ENCODE results near the gene TGFBR2. TPM values are rescaled to one million over a fixed set of nuclear protein-coding genes. Genes with fewer than 3 reads are reported as not detected.

Gene TGFBR2
- total RNA-seq, 4 donors from 2014 or later = 95.3 to 255 (median 211) TPM

DNA sequence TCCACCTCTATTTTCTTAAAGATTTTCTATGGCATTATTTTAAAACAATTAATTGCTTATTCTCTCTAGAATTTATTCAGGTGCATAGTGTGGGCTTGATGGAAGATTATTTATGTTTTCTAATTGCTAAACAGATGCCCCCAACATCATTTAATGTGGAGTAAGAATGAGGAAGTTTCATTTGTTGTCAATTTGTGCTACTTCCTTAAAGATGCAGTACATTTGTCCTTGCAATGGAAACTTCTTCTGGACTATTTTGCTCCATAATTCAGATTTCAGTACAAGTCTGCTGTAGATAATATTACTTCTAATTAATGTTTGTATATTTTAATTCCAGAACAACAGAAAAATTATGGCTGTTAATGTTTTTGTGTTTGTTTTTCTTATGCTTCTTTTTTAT, 104.8 kb downstream of the TGFBR2 start:
- no peak overlapping the region for H3K4me3 ChIP-seq
- H3K27me3 ChIP-seq = no peaks in the 10 kb centered on the region
- intact Hi-C loops (cut with DNase I; ENCODE audit: low total_unique reads) = no loop called here
- no peaks in the 10 kb centered on the region for H3K9me3 ChIP-seq
- no peaks in the 10 kb centered on the region for H3K36me3 ChIP-seq
- no peaks in the 10 kb centered on the region for H3K4me1 ChIP-seq
- no peak for DNase-seq
- H3K27ac ChIP-seq = no peak overlapping the region
- TF ChIP-seq, protein P1, sequence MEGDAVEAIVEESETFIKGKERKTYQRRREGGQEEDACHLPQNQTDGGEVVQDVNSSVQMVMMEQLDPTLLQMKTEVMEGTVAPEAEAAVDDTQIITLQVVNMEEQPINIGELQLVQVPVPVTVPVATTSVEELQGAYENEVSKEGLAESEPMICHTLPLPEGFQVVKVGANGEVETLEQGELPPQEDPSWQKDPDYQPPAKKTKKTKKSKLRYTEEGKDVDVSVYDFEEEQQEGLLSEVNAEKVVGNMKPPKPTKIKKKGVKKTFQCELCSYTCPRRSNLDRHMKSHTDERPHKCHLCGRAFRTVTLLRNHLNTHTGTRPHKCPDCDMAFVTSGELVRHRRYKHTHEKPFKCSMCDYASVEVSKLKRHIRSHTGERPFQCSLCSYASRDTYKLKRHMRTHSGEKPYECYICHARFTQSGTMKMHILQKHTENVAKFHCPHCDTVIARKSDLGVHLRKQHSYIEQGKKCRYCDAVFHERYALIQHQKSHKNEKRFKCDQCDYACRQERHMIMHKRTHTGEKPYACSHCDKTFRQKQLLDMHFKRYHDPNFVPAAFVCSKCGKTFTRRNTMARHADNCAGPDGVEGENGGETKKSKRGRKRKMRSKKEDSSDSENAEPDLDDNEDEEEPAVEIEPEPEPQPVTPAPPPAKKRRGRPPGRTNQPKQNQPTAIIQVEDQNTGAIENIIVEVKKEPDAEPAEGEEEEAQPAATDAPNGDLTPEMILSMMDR (IDR thresholded peaks at IDR 0.05) = no peak
- no peak for TF ChIP-seq POLR2A (IDR thresholded peaks at IDR 0.05)

DNA sequence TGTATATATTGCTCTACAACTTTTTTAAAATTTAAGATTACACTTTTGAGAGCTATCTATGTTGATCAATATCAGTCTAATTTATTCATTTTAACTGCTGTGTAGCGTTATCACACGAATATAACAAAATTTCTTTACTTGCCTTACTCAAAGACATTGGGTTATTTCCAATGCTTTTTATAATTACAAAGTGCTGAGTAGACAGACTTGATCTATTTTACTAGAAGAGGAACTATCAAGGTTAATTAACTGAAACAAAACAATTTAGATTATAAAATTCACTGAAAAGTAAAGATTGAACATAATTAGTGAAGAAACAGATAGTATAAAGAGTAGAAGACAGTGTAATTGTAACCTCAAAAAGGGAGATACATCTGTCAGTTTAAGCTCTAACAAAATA, 105.5 kb downstream of the TGFBR2 start:
- H3K4me3 ChIP-seq = no peak overlapping the region
- TF ChIP-seq POLR2A (IDR thresholded peaks at IDR 0.05) = no peak
- TF ChIP-seq, protein P1 (IDR thresholded peaks at IDR 0.05) = no peak
- H3K27me3 ChIP-seq = no peaks in the 10 kb centered on the region
- no peaks in the 10 kb centered on the region for H3K4me1 ChIP-seq
- DNase-seq = no peak
- no peaks in the 10 kb centered on the region for H3K36me3 ChIP-seq
- no peak overlapping the region for H3K27ac ChIP-seq
- H3K9me3 ChIP-seq = no peaks in the 10 kb centered on the region
- intact Hi-C loops (cut with DNase I; ENCODE audit: low total_unique reads) = no loop called here

GRCh38 chr3:30712991-30713390, 106.6 kb downstream of the TGFBR2 start:
- H3K4me1 ChIP-seq = no peaks in the 10 kb centered on the region
- no peak overlapping the region for H3K27ac ChIP-seq
- H3K36me3 ChIP-seq = no peaks in the 10 kb centered on the region
- H3K4me3 ChIP-seq = no peak overlapping the region
- TF ChIP-seq, protein P1 (IDR thresholded peaks at IDR 0.05) = no peak
- TF ChIP-seq POLR2A (IDR thresholded peaks at IDR 0.05) = no peak
- H3K9me3 ChIP-seq = no peaks in the 10 kb centered on the region
- DNase-seq = no peak
- intact Hi-C loops (cut with DNase I; ENCODE audit: low total_unique reads) = no loop called here
- H3K27me3 ChIP-seq = no peaks in the 10 kb centered on the region

DNA sequence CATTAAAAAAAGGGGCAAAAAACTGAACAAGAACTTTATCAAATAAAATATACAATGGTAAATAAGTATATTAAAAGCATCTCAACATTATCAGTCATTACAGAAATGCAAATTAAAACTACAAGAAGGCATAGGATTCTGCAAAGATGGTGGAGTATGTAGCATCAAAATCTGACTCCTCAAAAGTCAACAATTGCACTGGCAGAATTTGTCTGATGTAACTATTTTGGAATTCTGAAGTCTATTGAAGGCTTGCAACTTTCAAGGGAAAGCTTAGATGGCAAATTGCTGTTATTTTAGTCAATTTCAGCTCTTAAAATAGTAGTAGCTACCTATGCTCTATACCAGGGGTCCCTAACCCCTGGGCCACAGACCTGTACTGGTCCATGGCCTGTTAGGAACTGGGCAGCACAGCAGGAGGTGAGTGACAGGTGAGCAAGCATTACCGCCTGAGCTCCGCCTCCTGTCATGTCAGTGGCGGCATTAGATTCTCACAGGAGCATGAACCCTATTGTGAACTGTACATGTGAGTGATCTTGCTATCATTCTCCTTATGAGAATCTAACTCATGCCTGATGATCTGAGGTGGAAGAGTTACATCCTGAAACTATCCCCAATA, 107.6 kb downstream of the TGFBR2 start:
- H3K36me3 ChIP-seq = no peaks in the 10 kb centered on the region
- no peaks in the 10 kb centered on the region for H3K9me3 ChIP-seq
- intact Hi-C loops (cut with DNase I; ENCODE audit: low total_unique reads) = no loop called here
- DNase-seq = no peak
- TF ChIP-seq, protein P1 (IDR thresholded peaks at IDR 0.05) = no peak
- TF ChIP-seq POLR2A (IDR thresholded peaks at IDR 0.05) = no peak
- H3K27ac ChIP-seq = no peak overlapping the region
- H3K27me3 ChIP-seq = no peaks in the 10 kb centered on the region
- no peaks in the 10 kb centered on the region for H3K4me1 ChIP-seq
- no peak overlapping the region for H3K4me3 ChIP-seq

DNA sequence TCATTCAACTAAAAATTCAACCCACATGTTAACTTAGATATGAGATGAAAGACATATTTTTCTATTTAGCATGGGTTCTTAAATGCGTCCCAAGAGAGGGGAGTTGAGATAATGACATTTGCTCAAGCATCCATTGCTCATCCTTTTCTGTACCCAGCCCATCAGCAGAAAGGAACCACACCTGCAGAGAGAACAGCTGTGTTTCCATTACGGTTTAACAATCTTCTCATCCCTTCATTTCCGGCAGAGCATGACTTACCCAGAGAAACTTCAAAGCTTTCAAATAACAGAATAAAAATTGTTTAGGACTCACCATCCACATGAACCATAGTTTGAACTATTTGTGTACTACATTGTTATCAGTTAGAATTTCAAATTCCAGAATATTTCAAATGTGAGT, 113.1 kb downstream of the TGFBR2 start:
- Histone ChIP-seq H3K9me3 (no peaks in the 10 kb centered on the region), H3K36me3 (no peaks in the 10 kb centered on the region), H3K4me1 (no peaks in the 10 kb centered on the region), H3K27me3 (no peaks in the 10 kb centered on the region), H3K27ac (no peak overlapping the region), H3K4me3 (no peak overlapping the region)
- DNase-seq = no peak
- intact Hi-C loops (cut with DNase I; ENCODE audit: low total_unique reads) = no loop called here
- TF ChIP-seq, protein P1 (IDR thresholded peaks at IDR 0.05) = no peak
- TF ChIP-seq POLR2A (IDR thresholded peaks at IDR 0.05) = no peak

Measured in uterus (tissue), 4 donors.